Measurements from ENCODE around the gene RTRAF.

Gene RTRAF

GRCh38 chr14:52043690-52044089 is 54.3 kb downstream of the RTRAF start:
- TF ChIP-seq MAX (IDR thresholded peaks at IDR 0.05; ENCODE audit: low read depth, low read length) (no peak), CTCF (IDR thresholded peaks at IDR 0.05; ENCODE audit: low read depth, low read length) (peak; percentile 43)
- peak; percentile 25 for DNase-seq (ENCODE audit: low read depth)
- H3K4me3 ChIP-seq (ENCODE audit: low read depth, low read length): no peak overlapping the region

- no peak for DNase-seq (ENCODE audit: low read depth)
- TF ChIP-seq MAX (IDR thresholded peaks at IDR 0.05; ENCODE audit: low read depth, low read length) (no peak), CTCF (IDR thresholded peaks at IDR 0.05; ENCODE audit: low read depth, low read length) (no peak), MYC (IDR thresholded peaks at IDR 0.05; ENCODE audit: low read depth, low read length) (no peak), POLR2A (IDR thresholded peaks at IDR 0.05; ENCODE audit: extremely low read depth, insufficient read length) (no peak)
- no peak overlapping the region for H3K4me3 ChIP-seq (ENCODE audit: low read depth, low read length)
These were observed 55.6 kb downstream of the RTRAF start for GRCh38 chr14:52044791-52045522.

- H3K4me3 ChIP-seq (ENCODE audit: low read depth, low read length): no peak overlapping the region
- TF ChIP-seq MAX (IDR thresholded peaks at IDR 0.05; ENCODE audit: low read depth, low read length): no peak
- no peak for TF ChIP-seq CTCF (IDR thresholded peaks at IDR 0.05; ENCODE audit: low read depth, low read length)
- TF ChIP-seq MYC (IDR thresholded peaks at IDR 0.05; ENCODE audit: low read depth, low read length): no peak
- no peak for TF ChIP-seq POLR2A (IDR thresholded peaks at IDR 0.05; ENCODE audit: extremely low read depth, insufficient read length)
- no peak for DNase-seq (ENCODE audit: low read depth)
These were observed 57.1 kb downstream of the RTRAF start for GRCh38 chr14:52046376-52046917.

- TF ChIP-seq MAX (IDR thresholded peaks at IDR 0.05; ENCODE audit: low read depth, low read length) (no peak), CTCF (IDR thresholded peaks at IDR 0.05; ENCODE audit: low read depth, low read length) (no peak), POLR2A (IDR thresholded peaks at IDR 0.05; ENCODE audit: extremely low read depth, insufficient read length) (no peak), MYC (IDR thresholded peaks at IDR 0.05; ENCODE audit: low read depth, low read length) (no peak)
- no peak overlapping the region for H3K4me3 ChIP-seq (ENCODE audit: low read depth, low read length)
- DNase-seq (ENCODE audit: low read depth): no peak
These were observed 58.8 kb downstream of the RTRAF start for GRCh38 chr14:52048116-52048515.

- DNase-seq (ENCODE audit: low read depth): no peak
These were observed 59.4 kb downstream of the RTRAF start for GRCh38 chr14:52048641-52049204.

More at GRCh38 chr14:52048641-52049204, 59.4 kb downstream of the RTRAF start:
- no peak overlapping the region for H3K4me3 ChIP-seq (ENCODE audit: low read depth, low read length)
- TF ChIP-seq MAX (IDR thresholded peaks at IDR 0.05; ENCODE audit: low read depth, low read length) (no peak), MYC (IDR thresholded peaks at IDR 0.05; ENCODE audit: low read depth, low read length) (no peak), CTCF (IDR thresholded peaks at IDR 0.05; ENCODE audit: low read depth, low read length) (no peak), POLR2A (IDR thresholded peaks at IDR 0.05; ENCODE audit: extremely low read depth, insufficient read length) (no peak)
